GM12878 (cell line): Measurements from ENCODE around the gene DHRS1. TPM values are rescaled to one million over a fixed set of nuclear protein-coding genes. Genes with fewer than 3 reads are reported as not detected.
A peak's percentile ranks its signal among the peaks of the same experiment; 100 is the strongest.

Source experiments
- CHD4 ChIP-seq: fragments of 200-600 bp; sonication (generic); IDR thresholded peaks from 2 replicates; pipeline ENCODE4 v1.6.1; 2016; ENCODE audit warnings: mild to moderate bottlenecking
- EGR1 ChIP-seq, 2 experiments: IDR thresholded peaks; 1 replicate in 1 of 2; 2 replicates in 1 of 2; pipeline ENCODE4 v1.6.1; 2011 to 2012; ENCODE audit warnings: low read depth in 2 of 2, low read length in 2 of 2, borderline replicate concordance in 1 of 2, mild to moderate bottlenecking in 1 of 2, moderate library complexity in 1 of 2
- EP300 ChIP-seq, 2 experiments: fragments of 150-350 bp in 1 of 2; IDR thresholded peaks; 2 replicates each; pipeline ENCODE4 v1.6.1; 2011 to 2012; ENCODE audit warnings: low read depth in 2 of 2, low read length in 2 of 2, borderline replicate concordance in 1 of 2, improper control_type of control experiment in 1 of 2, inconsistent platforms in 1 of 2; ENCODE audit not compliant: control insufficient read depth in 1 of 2
- ESRRA ChIP-seq: IDR thresholded peaks from 2 replicates; pipeline ENCODE4 v1.6.1; 2012; ENCODE audit warnings: mild to moderate bottlenecking, low read length, improper control_type of control experiment
- EZH2 ChIP-seq: IDR thresholded peaks from 2 replicates; pipeline ENCODE4 v1.6.1; 2012; ENCODE audit warnings: low read depth, mild to moderate bottlenecking, control low read depth, inconsistent platforms, low read length, borderline replicate concordance; ENCODE audit not compliant: control insufficient read depth
- HDAC2 ChIP-seq: fragments of 200-600 bp; sonication (generic); IDR thresholded peaks from 2 replicates; pipeline ENCODE4 v1.6.1; 2017
- HSF1 ChIP-seq: fragments of 150-350 bp; IDR thresholded peaks from 2 replicates; pipeline ENCODE4 v1.6.1; 2014; ENCODE audit warnings: mild to moderate bottlenecking, low read depth, low read length
- IRF5 ChIP-seq: fragments of 450-650 bp; IDR thresholded peaks from 2 replicates; pipeline ENCODE4 v1.6.1; 2017; ENCODE audit warnings: borderline replicate concordance
- NFXL1 ChIP-seq: fragments of 450-650 bp; IDR thresholded peaks from 2 replicates; pipeline ENCODE4 v1.6.1; 2017; ENCODE audit warnings: antibody characterized with exemption, mild to moderate bottlenecking, borderline replicate concordance
- NR2C2 ChIP-seq: IDR thresholded peaks from 2 replicates; pipeline ENCODE4 v1.6.1; 2011; ENCODE audit warnings: borderline replicate concordance, low read depth; ENCODE audit not compliant: control insufficient read depth, insufficient read length
- PBX3 ChIP-seq: IDR thresholded peaks from 2 replicates; pipeline ENCODE4 v1.6.1; 2011; ENCODE audit warnings: mild to moderate bottlenecking, low read depth, low read length, moderate library complexity; ENCODE audit not compliant: insufficient replicate concordance
- SMARCA5 ChIP-seq: fragments of 450-650 bp; IDR thresholded peaks from 2 replicates; pipeline ENCODE4 v1.6.1; 2017; ENCODE audit warnings: mild to moderate bottlenecking
- TBL1XR1 ChIP-seq: IDR thresholded peaks from 2 replicates; pipeline ENCODE4 v1.6.1; 2012; ENCODE audit warnings: low read depth, low read length, improper control_type of control experiment
- TCF7 ChIP-seq: IDR thresholded peaks from 2 replicates; pipeline ENCODE4 v1.6.1; 2014; ENCODE audit warnings: antibody characterized with exemption, borderline replicate concordance
- YBX1 ChIP-seq: fragments of 450-650 bp; IDR thresholded peaks from 2 replicates; pipeline ENCODE4 v1.6.1; 2016; ENCODE audit warnings: antibody characterized with exemption
- ZNF274 ChIP-seq: IDR thresholded peaks from one replicate; pipeline ENCODE4 v1.8.0; 2011; ENCODE audit not compliant: insufficient read length, insufficient read depth
- polyA plus RNA-seq, 11 experiments: library from polyadenylated mRNA; depleted of rRNA in 4 of 11; unstranded in 6 of 11; stranded (reverse) in 5 of 11; fragments of >200 nt; fragmentation: Nextera tagmentation in 4 of 11; fragmentation: Illumina TruSeq in 1 of 11; extraction: Ambion mirVana in 4 of 11; extraction: Trizol in 1 of 11; gene quantifications; 1 replicate in 1 of 11; 2 replicates in 10 of 11; pipeline versions ENCODE4 v1.2.1 to v1.2.3, GENCODE V29; 2011 to 2016; ENCODE audit warnings: inconsistent platforms in 2 of 11, missing spikeins in 2 of 11, low read depth in 1 of 11
- total RNA-seq, 4 experiments: library from RNA; depleted of rRNA in 3 of 4; stranded (reverse); fragments of >200 nt in 3 of 4; fragmentation: Illumina TruSeq in 1 of 4; extraction: Trizol in 1 of 4; gene quantifications; 2 replicates each; pipeline versions ENCODE4 v1.2.1 to v1.2.3, GENCODE V29; 2013 to 2021
- TF ChIP-seq, protein P1 (sequence below): fragments of 450-650 bp; formaldehyde crosslinking; IDR thresholded peaks from 2 replicates; pipeline ENCODE4 v1.5.0; 2022; ENCODE audit warnings: mild to moderate bottlenecking, missing genetic modification characterization

Gene DHRS1
- total and polyA plus RNA-seq, 10 of the 15 experiments (the other 5 are each of a cell fraction or from before 2014, with no cell fraction given): 12.1 to 45.0 (median 25.7) TPM

DNA sequence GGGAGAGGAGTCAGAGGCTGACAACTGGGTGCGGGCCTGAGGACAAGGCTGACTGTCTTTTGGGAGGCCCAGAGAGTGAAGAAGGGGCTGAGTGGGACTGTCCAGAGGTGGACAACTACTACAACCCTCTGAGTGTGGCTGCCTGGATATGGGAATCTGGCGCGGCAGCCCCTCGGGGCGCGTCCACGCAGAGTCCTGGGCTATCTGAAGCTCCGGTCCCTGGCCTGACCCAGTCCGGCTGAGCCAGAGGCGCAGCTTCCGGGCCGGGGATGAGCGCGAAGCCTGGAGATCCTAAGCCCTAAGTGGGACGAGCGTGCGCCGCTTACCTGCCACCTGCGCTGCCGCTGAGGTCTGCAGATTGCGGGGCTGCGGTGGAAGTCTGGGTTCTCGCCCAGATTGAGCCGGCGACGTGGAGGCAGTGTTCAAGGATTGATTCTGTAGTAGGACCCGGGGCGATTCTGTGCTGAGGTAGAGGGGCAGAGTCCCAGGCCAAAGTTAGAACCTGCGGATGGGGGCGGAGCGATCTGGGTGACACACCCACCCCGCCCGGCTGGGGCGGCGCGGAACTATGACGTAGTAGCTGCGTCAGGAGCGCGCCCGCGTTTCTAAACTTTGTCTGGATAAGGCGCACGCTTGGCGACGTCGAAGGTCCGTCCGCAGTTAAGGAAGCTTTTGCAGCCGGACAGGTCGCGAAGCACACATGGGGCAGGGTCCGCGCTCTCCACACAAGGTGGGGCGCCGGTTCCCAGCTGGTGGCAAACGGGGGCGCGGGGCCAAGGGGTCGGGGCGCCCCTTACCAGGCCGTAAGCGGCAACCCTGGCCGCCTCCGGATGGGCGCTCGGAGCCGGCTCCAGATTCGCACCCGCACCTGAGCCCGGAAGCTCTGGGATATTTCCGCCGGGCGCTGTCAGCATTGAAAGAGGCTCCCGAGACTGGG is at the start of gene DHRS1, which contains the start of gene NOP9 (continued):
- no peak for TF ChIP-seq PBX3
- no peak for TF ChIP-seq NFXL1
- no peak for TF ChIP-seq HSF1
- TF ChIP-seq HDAC2: 0 out of 2 replicates have a peak, but pooled peaks have one; percentile 71
- TF ChIP-seq ESRRA: 0 out of 2 replicates have a peak, but pooled peaks have one; percentile 50
- TF ChIP-seq IRF5: no peak
- no peak; the same call in 1 of the 2 replicates for TF ChIP-seq TBL1XR1
- no peak for TF ChIP-seq CHD4
- no peak for TF ChIP-seq EZH2
- TF ChIP-seq TCF7: no peak
- TF ChIP-seq NR2C2: no peak
- TF ChIP-seq, protein P1, sequence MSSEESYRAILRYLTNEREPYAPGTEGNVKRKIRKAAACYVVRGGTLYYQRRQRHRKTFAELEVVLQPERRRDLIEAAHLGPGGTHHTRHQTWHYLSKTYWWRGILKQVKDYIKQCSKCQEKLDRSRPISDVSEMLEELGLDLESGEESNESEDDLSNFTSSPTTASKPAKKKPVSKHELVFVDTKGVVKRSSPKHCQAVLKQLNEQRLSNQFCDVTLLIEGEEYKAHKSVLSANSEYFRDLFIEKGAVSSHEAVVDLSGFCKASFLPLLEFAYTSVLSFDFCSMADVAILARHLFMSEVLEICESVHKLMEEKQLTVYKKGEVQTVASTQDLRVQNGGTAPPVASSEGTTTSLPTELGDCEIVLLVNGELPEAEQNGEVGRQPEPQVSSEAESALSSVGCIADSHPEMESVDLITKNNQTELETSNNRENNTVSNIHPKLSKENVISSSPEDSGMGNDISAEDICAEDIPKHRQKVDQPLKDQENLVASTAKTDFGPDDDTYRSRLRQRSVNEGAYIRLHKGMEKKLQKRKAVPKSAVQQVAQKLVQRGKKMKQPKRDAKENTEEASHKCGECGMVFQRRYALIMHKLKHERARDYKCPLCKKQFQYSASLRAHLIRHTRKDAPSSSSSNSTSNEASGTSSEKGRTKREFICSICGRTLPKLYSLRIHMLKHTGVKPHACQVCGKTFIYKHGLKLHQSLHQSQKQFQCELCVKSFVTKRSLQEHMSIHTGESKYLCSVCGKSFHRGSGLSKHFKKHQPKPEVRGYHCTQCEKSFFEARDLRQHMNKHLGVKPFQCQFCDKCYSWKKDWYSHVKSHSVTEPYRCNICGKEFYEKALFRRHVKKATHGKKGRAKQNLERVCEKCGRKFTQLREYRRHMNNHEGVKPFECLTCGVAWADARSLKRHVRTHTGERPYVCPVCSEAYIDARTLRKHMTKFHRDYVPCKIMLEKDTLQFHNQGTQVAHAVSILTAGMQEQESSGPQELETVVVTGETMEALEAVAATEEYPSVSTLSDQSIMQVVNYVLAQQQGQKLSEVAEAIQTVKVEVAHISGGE: no peak
- TF ChIP-seq YBX1: no peak
- no peak for TF ChIP-seq ZNF274
- no peak for TF ChIP-seq SMARCA5
- no peak for TF ChIP-seq EP300 (IDR thresholded peaks at IDR 0.05; ENCODE audit: borderline replicate concordance in 1 of 2, control insufficient read depth in 1 of 2, low read depth in 2 of 2, low read length in 2 of 2)
- 0 out of 3 replicates have a peak, but pooled peaks of 1 of the 2 experiments have one; percentile 11 for TF ChIP-seq EGR1 (IDR thresholded peaks at IDR 0.05; ENCODE audit: borderline replicate concordance in 1 of 2, low read depth in 2 of 2, low read length in 2 of 2)
